Measurements from ENCODE around the gene PIK3C2G. TPM values are rescaled to one million over a fixed set of nuclear protein-coding genes. Genes with fewer than 3 reads are reported as not detected.

PIK3C2G gene
- total and polyA plus RNA-seq, 3 donors from 2014 or later, result 0.55 to 1.1 (median 0.62) TPM

- WGBS, 2 donors, result 95 to 97% methylated on average over 3 of the region's 3 CpGs
- intact Hi-C loops (cut with DNase I; ENCODE audit: low total_unique reads), result no loop called here
Measured at GRCh38 chr12:18551701-18552100, 290.4 kb downstream of the PIK3C2G start.

GRCh38 chr12:18552829-18553228 is 291.5 kb downstream of the PIK3C2G start:
- Histone ChIP-seq H3K4me3 (no peak overlapping the region), H3K9me3 (no peaks in the 10 kb centered on the region), H3K27ac (no peak overlapping the region), H3K36me3 (ENCODE audit: low read depth, missing control alignments) (no peaks in the 10 kb centered on the region), H3K27me3 (no peaks in the 10 kb centered on the region), H3K4me1 (no peaks in the 10 kb centered on the region)
- intact Hi-C loops (cut with DNase I; ENCODE audit: low total_unique reads), result no loop called here
- DNase-seq, result no peak
- WGBS, 2 donors, result 93 to 94% methylated on average over 5 of the region's 5 CpGs
- TF ChIP-seq CTCF (IDR thresholded peaks at IDR 0.05), result no peak
- TF ChIP-seq POLR2A (IDR thresholded peaks at IDR 0.05), result no peak

More at GRCh38 chr12:18551701-18552100, 290.4 kb downstream of the PIK3C2G start:
- DNase-seq, result no peak
- H3K9me3 ChIP-seq, result no peaks in the 10 kb centered on the region
- TF ChIP-seq POLR2A (IDR thresholded peaks at IDR 0.05) (no peak), CTCF (IDR thresholded peaks at IDR 0.05) (no peak)
- H3K4me1 ChIP-seq, result no peaks in the 10 kb centered on the region
- no peak overlapping the region for H3K27ac ChIP-seq
- no peaks in the 10 kb centered on the region for H3K27me3 ChIP-seq
- H3K4me3 ChIP-seq, result no peak overlapping the region
- no peaks in the 10 kb centered on the region for H3K36me3 ChIP-seq (ENCODE audit: low read depth, missing control alignments)

DNA sequence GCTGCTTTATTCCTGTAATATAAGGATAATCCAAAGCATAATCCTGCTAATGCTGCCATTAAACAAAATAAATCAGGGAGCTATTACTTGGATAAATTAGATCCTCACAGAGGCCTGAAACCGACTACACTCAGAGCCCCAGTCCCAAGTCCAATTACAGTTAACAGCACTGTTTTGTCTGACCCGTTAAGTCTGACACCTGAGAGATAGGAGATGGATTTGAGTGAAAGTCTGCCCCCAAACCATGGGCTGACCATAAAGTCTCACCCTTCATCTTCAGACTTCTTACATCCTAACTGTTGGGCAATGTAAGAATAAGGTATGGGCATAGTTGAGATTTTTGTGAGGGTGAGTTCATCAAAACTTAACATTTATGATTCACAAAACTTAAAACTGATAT is 294.8 kb downstream of the PIK3C2G start:
- Histone ChIP-seq H3K27me3 (no peaks in the 10 kb centered on the region), H3K4me1 (no peaks in the 10 kb centered on the region), H3K36me3 (ENCODE audit: low read depth, missing control alignments) (no peaks in the 10 kb centered on the region), H3K4me3 (no peak overlapping the region), H3K27ac (no peak overlapping the region), H3K9me3 (no peaks in the 10 kb centered on the region)
- TF ChIP-seq POLR2A (IDR thresholded peaks at IDR 0.05) (no peak), CTCF (IDR thresholded peaks at IDR 0.05) (no peak)
- no peak for DNase-seq
- intact Hi-C loops (cut with DNase I; ENCODE audit: low total_unique reads), result no loop called here
- WGBS, 2 donors, result 77 to 90% methylated on average over 2 of the region's 2 CpGs

DNA sequence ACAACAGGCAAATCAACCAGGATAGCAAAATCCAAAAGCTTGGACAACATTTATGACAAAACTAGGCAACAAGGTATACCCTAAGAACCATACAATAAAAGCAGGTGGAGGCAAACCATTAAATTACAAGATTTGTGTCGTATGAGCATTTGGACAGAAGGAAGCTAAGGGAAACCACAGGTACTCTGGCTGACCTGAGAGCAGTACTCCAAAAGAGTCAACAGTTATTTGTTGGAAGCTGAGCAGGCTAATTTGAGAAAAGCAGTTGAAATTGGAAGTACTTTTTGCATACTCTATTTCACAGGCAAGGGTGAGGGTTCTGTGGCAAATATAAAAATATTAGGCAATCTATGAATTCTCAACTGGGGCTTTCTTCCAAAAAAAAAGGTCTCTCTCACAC is 297.9 kb downstream of the PIK3C2G start:
- TF ChIP-seq CTCF (IDR thresholded peaks at IDR 0.05) (no peak), POLR2A (IDR thresholded peaks at IDR 0.05) (no peak)
- intact Hi-C loops (cut with DNase I; ENCODE audit: low total_unique reads), result no loop called here
- H3K36me3 ChIP-seq (ENCODE audit: low read depth, missing control alignments), result no peaks in the 10 kb centered on the region

GRCh38 chr12:18562531-18562930 is 301.2 kb downstream of the PIK3C2G start:
- H3K36me3 ChIP-seq (ENCODE audit: low read depth, missing control alignments), result no peaks in the 10 kb centered on the region
- intact Hi-C loops (cut with DNase I; ENCODE audit: low total_unique reads), result no loop called here
- no peak for TF ChIP-seq CTCF (IDR thresholded peaks at IDR 0.05)
- no peak for TF ChIP-seq POLR2A (IDR thresholded peaks at IDR 0.05)
- no peak overlapping the region for H3K27ac ChIP-seq
- WGBS, 2 donors, result 50 to 63% methylated on average over 4 of the region's 4 CpGs
- H3K4me3 ChIP-seq, result no peak overlapping the region
- no peaks in the 10 kb centered on the region for H3K4me1 ChIP-seq
- H3K27me3 ChIP-seq, result no peaks in the 10 kb centered on the region
- DNase-seq, result no peak
- no peaks in the 10 kb centered on the region for H3K9me3 ChIP-seq

More for the DNA sequence above, 297.9 kb downstream of the PIK3C2G start:
- Histone ChIP-seq H3K4me1 (no peaks in the 10 kb centered on the region), H3K27ac (no peak overlapping the region), H3K4me3 (no peak overlapping the region), H3K27me3 (no peaks in the 10 kb centered on the region), H3K9me3 (no peaks in the 10 kb centered on the region)
- WGBS, 2 donors, result 76 to 85% methylated on average over 1 of the region's 1 CpG
- DNase-seq, result no peak

All from testis (tissue), 3 donors.